ENCODE results near the gene LIMD2.
A peak's percentile ranks its signal among the peaks of the same experiment; 100 is the strongest.

LIMD2 gene

DNA sequence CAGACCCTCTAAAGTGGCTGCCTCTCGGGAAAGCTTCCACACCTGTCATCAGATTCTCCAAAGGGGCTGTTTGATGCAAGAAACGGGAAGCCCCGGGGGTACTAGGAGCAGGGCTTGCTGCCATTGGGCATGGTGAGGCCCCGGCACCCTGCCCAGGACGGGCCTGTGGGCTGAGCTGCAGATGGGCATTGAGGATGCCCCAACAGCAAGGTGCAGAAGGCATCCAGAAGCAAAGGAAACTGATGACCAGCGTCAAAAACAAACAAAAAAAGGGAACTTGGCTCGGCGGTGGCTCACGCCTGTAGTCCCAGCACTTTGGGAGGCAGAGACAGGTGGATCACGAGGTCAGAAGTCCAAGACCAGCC, 1.5 kb upstream of the LIMD2 start:
- no peak for DNase-seq

DNA sequence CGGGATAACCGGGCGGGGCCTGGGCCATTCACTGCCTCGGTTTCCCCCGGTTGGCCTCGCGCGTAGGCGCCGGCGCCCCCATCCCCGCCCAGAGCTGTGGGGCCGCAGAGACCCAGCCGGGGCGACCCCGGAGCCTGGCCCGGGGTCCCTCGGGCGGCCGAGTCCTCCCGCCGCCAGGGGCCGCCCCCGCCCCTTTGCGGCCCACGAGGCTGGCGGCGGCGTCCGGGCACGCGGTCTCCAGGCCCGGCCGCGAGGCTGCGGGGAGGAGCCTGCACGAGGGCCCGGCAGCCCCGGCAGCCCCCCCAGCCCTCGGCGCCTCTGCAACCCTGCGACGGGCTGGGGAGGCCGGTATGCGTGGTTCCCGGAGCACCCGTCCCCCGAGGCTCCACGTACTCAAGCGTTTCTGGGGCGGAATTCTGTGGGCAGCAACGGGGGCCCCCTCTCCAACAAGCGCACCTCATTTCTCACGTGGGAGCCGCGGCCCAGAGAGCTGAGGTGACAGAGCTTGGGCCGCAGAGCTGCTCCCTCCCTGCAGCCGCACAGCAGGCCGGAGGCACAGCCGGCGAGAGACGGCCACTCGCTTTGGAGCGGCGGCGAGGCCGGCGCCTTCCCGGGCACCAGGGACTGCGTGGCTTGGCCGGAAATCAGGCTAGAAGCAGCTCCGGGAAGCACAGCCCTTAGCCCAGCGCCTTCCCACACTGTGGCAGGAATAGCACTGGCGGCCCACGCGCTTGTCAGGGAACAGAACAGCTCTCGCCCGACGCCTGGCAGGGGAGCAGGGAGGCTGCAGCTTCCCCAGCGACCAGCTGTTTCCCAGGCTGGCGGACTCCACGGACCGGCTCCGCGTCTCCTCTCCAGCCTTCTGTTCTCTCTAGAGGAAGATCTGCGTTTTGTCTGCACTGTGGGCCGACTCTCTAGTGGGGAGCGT, 867 bp upstream of the LIMD2 start:
- DNase-seq, result peak in 23 of 51 donors; percentile 20 to 75 (median 39)

DNA sequence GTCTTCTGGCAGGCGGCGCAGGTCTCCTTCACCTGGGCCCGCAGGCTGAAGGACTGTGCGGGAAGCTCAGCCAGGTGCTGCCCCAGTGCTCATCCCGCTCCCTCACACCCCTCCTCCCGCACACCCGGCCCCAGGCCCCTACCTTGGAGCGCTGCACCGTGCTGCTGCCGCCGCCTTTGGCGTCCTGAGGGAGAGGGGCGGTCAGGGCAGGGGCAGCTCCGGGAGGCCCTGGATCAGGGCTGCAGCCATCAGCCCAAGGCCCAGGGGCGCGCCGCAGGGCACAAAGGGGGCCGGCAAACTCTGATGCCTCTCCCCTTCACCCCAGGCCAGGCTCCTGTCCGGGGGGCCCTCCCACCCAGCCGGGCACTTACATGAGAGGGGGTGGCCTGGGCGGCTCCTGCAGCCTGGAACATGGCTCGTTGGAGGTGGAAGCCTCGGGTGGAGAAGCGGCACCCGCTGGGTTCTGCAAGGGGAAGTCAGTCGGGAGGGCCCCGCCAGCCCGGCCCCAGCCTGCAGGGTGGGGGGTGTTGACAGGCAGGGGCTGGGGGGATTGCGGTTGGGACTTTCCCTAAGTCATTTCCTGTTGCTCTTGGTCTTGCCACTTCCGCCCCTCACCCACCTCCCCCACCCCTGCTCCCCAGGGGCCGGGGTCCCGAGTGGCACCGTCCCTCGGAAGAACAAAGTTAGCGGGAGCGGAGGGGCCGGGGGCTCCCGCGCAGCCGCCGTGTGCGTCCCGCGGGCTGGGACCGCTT, 863 bp downstream of the LIMD2 start:
- peak in 9 of 51 donors; percentile 10 to 35 (median 22) for DNase-seq

DNA sequence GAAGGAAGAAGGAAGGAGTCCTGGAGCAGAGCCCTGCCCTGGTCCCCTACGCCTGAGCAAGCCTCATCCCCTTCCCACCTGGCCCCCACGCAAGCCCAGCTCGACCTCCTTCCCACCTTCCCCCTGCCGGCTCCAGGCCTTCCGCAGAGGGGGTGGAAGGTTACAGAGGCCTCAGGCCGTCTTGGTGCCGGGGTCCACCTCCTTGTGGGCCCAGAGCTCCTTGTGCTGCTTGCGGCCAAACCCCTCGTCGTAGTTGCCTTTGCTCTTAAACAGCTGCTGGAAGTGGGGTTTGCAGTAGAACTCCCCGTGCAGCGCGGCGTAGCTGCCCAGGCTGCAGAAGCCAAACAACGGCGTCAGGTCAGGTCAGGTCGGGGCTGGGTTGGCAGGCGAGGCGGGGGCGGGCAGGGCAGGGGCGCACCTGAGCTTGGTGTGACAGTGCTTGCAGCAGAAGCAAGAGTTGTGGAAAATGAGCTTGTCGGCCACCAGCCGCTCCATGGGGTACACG, 1.5 kb downstream of the LIMD2 start:
- DNase-seq, result peak in 1 of 51 donors; percentile 29

DNA sequence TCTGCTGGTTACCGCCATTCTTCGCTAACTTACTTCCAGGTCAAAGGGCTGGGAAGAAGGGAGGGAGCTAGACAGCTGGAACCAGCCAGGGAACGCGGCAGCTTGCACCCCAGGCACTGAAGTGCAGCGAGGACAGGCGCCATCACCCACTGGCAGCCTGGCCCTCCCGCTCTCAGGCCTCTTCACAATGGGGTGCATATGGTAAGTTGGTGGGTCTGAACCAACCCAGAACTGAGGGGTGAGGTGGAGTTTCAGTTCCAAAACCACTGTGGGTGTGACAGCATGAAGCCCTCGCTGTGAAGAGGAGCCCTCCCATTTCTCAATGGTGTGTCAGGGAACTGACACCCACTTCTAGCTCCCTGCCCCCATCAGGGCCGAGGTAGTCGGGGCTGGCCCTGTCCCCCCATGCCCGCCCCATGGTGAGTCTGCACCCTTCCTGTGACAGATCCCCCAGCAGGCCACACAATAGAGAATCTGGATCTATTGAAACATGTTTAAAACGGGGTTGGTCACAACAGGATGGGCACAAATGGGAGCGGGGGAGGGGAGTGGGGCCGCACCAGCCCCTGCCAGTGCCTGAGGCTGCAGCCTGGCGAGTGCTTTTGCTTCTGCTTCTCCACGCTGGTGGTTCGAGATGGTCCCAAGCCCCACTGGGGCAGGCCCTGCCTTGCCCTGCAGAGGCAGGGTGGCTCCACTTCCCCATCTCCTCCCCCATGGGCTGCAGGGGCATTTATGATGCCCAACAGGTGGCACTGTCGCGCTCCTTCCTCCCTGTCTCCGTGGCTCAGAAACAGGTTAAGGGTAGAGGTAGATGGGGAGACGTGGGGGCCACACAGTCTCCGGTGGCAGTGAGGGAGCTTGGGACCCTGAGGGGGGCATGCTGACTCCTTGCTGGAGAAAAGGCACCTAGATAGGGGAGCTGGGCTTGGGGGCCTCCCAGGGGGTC, 2.3 kb downstream of the LIMD2 start:
- DNase-seq, result peak in 10 of 51 donors; percentile 13 to 31 (median 22)

DNA sequence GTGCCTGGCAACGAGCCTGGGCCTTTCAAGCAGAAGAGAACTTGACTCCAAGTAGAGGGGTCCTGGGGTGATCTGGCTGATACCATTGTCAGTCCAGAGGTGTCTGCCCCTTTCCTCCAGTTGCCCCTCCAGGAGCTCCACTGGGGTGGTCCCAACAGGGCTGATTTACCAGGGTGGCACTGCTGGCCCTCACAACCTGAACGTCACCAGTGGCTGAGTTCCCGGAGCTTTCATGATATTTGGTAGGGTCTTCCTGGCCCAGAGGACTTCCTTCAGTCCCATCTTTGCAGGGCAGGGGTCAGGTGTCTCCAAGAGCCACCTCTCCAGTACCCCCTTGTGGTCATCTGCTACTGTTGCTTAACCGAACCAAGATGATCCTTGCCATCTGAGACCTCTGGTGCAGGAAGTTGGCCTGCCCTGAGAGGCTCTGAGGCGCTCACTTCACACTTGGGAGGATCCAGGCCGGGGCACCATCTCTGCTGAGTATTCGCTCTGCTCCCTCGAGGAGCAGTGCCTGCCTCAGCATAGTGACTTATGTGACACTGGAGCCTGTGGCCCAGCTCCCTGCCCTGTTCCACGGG, 3.5 kb downstream of the LIMD2 start:
- no peak for DNase-seq

DNA sequence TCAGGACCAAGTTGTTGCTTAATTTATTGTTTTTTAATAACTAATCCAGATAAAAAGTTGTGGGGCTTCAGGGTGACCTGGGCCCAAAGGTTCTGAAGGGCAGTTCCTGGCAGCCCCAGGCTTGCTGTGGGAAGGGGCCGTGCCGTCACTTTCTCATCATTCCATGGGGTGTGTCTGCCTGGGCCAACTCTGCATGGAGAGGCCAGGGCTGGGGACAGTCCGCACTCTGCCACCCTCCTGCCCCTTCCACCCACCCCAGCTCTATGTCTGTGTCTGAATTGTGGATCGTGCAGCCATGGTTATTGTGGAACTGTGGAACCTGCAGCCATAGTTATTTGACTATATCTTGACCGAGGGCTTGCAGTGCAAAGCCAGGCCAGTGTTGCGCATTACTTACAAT, 4.0 kb downstream of the LIMD2 start:
- no peak for DNase-seq

DNA sequence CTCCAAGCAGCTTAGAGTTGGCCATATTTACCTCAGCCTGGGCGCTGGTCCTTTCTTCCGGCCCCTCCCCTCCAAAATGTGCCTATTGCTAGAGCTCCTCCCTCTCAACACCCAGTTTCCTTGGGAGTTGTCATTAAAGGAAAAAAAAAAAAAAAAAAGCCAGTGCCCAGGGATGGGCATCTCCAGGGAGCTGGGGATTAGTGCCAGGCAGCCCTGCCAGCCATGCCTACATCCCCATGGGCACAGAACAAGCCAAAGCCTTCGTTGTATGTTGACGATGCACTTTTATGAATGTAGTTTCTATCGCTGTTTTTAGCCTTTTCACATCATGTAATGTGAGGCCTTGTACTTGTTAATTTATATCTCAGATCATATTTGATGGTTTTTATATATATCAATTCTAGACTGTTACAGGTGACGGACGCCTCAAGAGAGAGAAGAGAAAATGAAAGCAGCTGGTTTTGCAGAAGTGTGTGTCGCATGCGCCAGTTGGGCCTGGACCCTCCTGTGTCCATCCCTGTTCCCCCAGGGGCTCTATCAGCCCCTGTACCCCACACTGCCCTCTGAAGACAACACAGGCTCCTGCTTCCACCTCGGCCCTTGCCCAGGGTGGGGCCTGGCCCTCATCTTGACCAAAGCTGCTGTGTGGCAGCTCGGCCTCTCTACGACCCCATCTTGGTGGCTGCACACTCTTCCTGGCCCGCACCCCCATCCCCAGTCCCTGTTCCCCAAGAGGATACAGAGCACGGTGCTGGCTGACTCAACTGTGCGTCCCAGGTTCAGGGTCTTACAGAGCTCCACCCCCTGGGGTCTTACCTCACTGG, 4.8 kb downstream of the LIMD2 start:
- no peak for DNase-seq

DNA sequence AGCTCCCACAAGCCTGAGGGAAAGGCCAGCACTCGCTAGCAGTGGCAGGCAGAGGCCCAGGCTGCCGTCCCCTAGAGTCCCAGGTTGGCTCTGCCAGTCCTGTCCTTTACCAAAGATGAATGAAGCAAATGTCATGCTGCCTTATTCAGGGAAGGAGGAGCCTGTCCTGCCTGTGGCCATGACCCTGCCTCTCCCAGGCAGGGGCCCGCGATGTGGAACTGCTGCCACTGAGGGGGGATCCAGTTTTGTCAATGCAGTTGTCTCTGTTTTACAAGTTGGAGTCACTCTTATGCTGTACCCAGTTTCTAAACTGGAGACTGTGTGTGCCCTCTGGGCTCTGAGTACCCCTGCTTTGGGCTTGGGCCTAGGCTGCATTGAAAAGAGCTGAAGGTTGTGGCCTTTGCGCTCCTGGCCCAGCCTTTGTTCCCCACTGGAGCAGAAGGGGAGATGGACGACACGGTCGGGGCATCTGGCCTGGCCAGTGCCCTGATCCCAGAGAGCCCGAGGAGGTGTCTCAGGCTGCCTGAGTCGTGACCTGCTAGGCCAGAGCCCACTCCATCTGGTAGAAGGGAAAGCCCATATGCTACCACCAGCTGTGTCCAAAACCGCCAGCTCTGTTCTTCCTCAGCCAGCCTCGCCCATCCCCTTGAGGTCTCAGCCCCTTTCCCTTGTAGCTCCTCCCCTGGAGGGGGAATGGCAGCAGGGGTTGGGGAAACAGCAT, 5.5 kb downstream of the LIMD2 start:
- DNase-seq, result no peak

DNA sequence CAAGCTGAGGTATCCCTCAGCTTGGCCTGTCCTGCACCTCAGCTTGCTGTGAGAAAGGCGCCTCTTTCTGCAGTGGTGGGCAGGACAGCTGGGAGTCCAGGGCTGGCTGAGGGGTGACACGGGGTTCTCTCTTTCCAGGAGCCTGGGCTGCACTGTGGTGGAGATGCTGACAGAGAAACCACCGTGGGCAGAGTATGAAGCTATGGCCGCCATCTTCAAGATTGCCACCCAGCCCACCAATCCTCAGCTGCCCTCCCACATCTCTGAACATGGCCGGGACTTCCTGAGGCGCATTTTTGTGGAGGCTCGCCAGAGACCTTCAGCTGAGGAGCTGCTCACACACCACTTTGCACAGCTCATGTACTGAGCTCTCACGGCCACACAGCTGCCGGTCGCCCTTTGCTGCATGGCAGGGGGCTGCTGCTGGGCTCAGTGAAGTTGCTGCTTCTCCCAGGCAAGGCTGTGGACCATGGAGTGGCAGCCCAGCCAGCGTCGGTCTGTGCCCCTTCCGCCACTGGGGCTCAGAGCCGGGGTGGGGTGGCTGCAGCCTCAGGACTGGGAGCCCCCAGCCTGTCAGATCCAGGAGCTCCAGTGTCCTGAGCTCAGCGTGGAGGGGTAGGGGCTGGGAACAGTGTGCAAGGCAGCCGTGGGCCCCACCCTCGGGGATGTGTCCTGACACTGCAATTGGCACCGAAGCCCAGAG, 6.4 kb downstream of the LIMD2 start:
- DNase-seq, result peak in 1 of 51 donors; percentile 15

DNA sequence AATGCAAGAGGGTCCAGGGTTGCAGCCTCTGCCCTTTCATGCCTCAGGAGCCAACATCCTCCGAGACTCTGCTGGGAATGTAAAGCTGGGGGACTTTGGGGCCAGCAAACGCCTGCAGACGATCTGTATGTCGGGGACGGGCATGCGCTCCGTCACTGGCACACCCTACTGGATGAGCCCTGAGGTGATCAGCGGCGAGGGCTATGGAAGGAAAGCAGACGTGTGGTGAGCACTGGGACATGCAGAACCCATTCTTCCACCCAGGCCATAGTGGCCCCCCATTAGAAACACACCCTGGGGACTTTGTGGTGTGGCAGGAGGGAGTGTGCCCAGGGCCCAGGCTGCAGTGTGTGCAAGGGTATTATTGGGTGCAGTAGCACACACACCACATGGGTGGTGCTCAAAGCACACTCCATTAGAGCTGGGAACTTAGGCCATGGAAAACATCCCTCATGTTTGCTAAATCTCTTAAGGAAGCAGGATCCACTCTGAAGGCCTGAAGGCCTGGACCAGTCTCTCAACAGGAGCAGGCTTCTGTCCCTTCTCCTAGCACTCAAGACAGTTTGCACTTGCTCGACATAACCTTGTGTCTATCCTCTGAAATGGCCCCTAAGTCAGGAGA, 7.6 kb downstream of the LIMD2 start:
- no peak for DNase-seq

DNA sequence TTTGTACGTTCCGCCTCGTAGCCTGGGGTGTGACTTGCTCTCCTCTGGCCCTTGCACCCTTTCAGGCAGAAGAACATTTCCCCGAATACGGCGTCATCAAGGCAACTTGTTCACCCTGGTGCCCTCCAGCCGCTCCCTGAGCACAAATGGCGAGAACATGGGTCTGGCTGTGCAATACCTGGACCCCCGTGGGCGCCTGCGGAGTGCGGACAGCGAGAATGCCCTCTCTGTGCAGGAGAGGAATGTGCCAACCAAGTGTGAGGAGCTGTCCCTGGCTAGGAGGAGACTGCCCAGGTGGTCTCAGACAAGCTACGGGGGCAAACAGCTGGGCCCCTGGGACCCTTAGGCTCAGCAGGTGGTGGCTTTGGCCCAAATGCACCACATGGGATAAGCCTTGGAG, 10.4 kb downstream of the LIMD2 start:
- no peak for DNase-seq

DNA sequence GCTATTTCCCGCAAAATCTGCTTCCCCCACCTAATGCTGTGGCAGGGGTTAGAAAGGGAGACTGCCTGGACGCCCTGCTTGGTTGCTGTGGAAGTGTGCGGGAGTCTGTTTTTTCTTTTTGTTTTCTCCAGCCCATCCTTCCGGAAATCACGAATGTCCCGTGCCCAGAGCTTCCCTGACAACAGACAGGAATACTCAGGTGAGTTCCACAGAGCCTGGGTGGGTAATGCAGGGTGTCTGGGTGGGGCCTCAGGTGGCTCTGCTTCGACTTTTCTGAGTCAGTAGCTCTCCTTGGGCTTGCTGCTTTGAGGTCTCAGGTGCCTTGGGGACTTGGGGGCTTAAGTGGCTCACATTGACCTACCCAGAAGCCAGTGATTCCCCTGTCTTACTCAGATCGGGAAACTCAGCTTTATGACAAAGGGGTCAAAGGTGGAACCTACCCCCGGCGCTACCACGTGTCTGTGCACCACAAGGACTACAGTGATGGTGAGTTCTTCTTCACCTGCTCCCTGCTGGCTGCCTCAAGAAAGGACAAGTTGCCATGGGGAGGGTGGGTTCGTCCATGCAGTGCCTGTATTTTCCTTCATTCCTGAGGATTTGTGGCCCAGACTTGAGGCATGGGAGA, 11.4 kb downstream of the LIMD2 start:
- no peak for DNase-seq

DNA sequence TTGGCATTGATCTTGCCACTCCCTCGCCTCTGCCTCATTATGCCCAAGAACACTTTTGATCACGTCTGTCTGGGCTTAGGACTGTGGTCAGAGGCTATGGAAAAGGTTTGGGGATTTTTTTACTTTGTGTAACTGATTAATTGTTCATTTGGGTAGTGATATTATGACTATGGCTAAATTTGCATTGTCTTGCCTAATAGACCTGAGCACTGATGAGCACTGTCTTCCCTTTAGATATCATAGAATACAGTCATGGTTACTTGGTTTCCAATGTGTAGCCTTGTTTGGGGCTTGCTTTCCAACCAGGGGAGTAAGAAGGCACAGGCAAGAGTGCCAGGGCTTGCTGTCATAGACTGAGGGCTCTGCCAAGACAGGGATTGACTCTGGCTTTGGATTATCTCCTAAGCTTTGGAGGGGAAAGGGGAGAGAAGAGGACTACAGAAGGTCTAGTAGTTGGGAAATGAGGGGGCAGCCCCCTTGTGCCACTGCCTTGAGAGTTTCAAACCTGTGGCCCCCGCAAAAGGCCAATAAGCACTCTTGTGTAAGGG, 13.7 kb downstream of the LIMD2 start:
- DNase-seq, result no peak

DNA sequence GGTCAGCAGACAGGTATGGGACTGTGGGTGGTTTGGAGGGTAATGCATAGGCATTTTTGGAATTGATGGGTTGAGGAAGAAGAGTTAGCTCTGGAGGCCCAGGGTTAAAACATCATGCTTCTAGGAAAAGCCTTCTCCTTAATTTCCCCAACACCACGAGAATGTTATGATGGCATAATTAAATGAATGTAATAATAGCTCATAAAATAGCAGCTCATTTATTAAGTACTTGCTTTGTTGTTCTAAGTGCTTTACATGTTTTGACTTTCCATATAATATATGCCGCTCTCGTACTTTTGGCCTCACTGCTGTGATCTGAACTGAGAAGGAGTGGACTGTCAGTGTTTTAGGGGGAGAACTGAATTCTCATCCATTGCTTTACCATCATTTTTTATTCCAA, 14.3 kb downstream of the LIMD2 start:
- DNase-seq, result no peak

DNA sequence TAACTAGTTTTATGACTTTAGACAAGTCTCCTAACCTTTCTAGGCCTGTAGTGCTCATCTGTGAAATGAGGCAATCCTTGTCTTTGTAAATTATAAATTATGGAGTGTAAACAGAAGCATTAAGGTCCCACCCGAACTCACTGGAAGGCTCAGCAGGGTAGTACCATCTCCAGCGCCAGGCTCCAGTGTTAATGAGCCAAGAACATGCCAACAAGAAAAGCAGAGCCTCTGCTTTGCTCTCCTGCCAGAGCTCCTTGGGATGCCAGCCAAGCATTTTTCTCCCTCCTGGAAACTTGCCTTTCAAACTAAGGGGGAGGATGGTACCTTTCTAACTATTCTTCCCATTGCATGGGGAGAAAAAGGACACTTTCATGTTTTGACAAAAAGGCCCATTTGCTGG, 14.9 kb downstream of the LIMD2 start:
- peak in 16 of 51 donors; percentile 18 to 57 (median 36) for DNase-seq

DNA sequence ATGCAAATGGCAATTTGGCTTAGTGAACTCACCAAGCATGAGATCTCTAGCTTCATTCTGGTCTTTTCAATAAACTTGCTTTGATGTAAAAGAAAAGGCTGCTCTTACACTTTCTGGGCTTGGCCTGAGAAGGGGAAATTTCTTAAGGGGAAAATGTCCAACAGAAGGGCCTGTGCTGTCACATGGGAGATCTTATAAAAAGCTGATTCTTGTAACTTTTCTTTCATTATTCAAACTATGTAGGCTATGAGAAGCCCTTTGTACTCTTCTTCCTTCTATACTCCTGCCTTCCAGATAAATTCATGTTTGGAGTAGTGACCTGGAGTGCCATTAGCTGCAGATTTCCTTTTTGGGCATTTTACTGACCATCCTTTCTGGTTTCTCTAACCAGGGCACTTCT, 16.9 kb downstream of the LIMD2 start:
- no peak for DNase-seq

Measured in hypothalamus (tissue), 51 donors.